ENCODE data around the gene NRG3. TPM values are rescaled to one million over a fixed set of nuclear protein-coding genes. Genes with fewer than 3 reads are reported as not detected.

Gene NRG3
- total RNA-seq, 2 donors from 2014 or later: 0.41 TPM; not detected in 1

DNA sequence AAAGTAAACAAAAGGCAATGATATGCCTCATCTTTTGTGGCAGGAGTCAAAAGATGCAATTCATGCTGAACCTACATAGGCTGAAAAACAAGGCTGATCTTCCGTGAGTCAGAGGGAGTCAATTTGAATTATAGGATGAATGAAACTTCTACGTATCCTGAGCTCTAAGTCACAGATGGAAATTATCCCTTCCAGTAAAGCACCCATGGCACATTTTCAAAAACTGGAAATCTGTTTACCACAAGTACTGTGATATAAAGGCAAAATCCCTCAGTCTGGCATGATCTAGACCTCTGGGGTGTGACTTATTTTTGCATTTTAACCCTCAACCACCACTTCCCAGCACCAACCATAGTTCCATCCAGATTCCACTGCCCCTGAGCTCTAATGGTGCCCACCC is 69.6 kb downstream of the NRG3 start:
- H3K36me3 ChIP-seq: no peaks in the 10 kb centered on the region
- TF ChIP-seq, protein P1, sequence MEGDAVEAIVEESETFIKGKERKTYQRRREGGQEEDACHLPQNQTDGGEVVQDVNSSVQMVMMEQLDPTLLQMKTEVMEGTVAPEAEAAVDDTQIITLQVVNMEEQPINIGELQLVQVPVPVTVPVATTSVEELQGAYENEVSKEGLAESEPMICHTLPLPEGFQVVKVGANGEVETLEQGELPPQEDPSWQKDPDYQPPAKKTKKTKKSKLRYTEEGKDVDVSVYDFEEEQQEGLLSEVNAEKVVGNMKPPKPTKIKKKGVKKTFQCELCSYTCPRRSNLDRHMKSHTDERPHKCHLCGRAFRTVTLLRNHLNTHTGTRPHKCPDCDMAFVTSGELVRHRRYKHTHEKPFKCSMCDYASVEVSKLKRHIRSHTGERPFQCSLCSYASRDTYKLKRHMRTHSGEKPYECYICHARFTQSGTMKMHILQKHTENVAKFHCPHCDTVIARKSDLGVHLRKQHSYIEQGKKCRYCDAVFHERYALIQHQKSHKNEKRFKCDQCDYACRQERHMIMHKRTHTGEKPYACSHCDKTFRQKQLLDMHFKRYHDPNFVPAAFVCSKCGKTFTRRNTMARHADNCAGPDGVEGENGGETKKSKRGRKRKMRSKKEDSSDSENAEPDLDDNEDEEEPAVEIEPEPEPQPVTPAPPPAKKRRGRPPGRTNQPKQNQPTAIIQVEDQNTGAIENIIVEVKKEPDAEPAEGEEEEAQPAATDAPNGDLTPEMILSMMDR (IDR thresholded peaks at IDR 0.05): no peak
- no peak overlapping the region for H3K4me3 ChIP-seq
- no peak for ATAC-seq (ENCODE audit: insufficient number of reproducible peaks, low FRiP score, low read depth)
- H3K27me3 ChIP-seq (replicated peaks; ENCODE audit: insufficient read depth): no peaks in the 10 kb centered on the region
- H3K4me1 ChIP-seq (ENCODE audit: control insufficient read depth in 1 of 2, low read depth in 2 of 2): no peaks in the 10 kb centered on the region
- no peaks in the 10 kb centered on the region for H3K9me3 ChIP-seq
- DNase-seq (ENCODE audit: low spot score): no peak
- H3K27ac ChIP-seq: no peak overlapping the region

DNA sequence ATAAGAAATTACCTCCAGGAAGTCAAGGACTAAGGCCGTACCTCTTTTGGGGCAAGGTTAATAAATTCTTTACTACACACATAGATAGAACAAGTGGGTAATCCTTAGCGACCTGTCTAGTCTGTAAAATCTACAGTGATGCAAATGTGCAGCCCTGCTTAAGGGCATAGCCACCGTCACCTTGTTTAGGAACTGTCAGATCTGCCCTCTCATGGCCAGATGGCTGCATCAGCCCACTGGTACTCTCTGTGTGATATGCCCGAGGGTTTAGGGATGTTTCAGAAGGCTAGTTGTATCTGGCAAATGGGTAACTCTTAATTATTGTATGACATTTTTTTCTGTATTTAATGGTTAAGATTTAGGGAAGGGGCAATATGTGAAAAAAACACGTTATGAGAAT is 74.3 kb downstream of the NRG3 start:
- no peaks in the 10 kb centered on the region for H3K27me3 ChIP-seq (replicated peaks; ENCODE audit: insufficient read depth)
- no peak overlapping the region for H3K27ac ChIP-seq
- no peak for ATAC-seq (ENCODE audit: insufficient number of reproducible peaks, low FRiP score, low read depth)
- no peak overlapping the region for H3K4me3 ChIP-seq
- no peaks in the 10 kb centered on the region for H3K36me3 ChIP-seq
- no peak for DNase-seq (ENCODE audit: low spot score)
- TF ChIP-seq, protein P1 (IDR thresholded peaks at IDR 0.05): no peak
- no peaks in the 10 kb centered on the region for H3K9me3 ChIP-seq
- no peaks in the 10 kb centered on the region for H3K4me1 ChIP-seq (ENCODE audit: control insufficient read depth in 1 of 2, low read depth in 2 of 2)

DNA sequence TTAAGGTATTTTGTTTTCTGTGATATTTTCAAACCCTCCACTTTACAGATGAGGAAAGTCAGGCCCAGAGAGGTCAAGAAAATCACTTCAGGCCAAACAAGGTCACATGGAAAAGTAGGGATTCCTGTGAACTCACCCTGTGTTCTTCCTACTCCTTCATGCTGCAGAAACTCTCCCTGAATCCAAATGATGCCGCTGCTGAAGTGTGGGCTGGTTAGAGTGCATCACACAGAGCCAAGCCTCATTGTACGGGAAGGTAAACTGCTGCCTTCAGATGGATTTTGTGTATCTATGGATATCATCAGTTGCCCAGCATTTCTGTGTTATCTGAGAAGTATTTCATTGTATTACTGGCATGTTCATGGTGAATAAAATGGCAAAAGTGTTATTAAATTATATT is 75.4 kb downstream of the NRG3 start:
- TF ChIP-seq, protein P1 (IDR thresholded peaks at IDR 0.05): no peak
- DNase-seq (ENCODE audit: low spot score): no peak
- no peak for ATAC-seq (ENCODE audit: insufficient number of reproducible peaks, low FRiP score, low read depth)
- Histone ChIP-seq H3K4me3 (no peak overlapping the region), H3K9me3 (no peaks in the 10 kb centered on the region), H3K27ac (no peak overlapping the region), H3K27me3 (replicated peaks; ENCODE audit: insufficient read depth) (no peaks in the 10 kb centered on the region), H3K4me1 (ENCODE audit: control insufficient read depth in 1 of 2, low read depth in 2 of 2) (no peaks in the 10 kb centered on the region), H3K36me3 (no peaks in the 10 kb centered on the region)

DNA sequence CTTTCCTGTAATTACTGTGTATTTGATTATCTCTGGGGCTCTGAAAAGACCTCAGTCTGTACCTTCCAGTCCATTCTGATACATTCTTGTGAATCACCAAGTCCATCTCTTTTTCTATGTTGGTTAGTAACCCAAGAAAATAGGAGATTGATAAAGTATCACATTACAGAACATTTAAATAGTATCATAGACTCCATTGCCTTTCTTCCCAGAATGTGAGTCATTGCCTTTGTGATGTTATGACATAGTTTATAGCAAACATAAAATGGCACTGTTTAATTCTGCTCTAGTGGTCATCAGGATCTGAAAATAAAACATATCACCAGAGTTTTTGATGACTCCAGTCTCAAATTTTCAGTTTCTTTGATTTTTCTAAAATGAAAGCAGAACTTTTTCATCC is 78.4 kb downstream of the NRG3 start:
- no peak for ATAC-seq (ENCODE audit: insufficient number of reproducible peaks, low FRiP score, low read depth)

DNA sequence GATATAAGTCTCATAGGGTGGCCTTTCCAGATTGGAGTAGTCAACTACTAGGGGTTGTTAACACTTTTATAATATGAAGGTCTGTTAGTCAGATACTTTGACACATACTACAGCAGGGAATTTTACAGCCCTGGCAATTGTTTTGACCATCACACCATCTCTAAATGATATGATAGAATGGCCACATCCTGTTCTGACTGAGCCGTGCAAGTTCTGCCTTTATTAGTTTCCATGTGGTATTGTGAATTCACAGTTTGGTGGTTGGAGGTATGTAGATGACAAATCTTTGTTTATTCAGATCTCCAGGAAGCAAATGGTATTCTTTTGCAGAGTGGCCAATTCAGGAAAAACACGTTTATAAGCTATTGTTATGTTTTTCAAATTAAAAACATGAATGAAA is 83.0 kb downstream of the NRG3 start:
- Histone ChIP-seq H3K27ac (no peak overlapping the region), H3K9me3 (no peaks in the 10 kb centered on the region), H3K27me3 (replicated peaks; ENCODE audit: insufficient read depth) (no peaks in the 10 kb centered on the region), H3K4me3 (no peak overlapping the region), H3K36me3 (no peaks in the 10 kb centered on the region), H3K4me1 (ENCODE audit: control insufficient read depth in 1 of 2, low read depth in 2 of 2) (no peaks in the 10 kb centered on the region)
- ATAC-seq (ENCODE audit: insufficient number of reproducible peaks, low FRiP score, low read depth) (no peak), DNase-seq (ENCODE audit: low spot score) (no peak)
- TF ChIP-seq, protein P1 (IDR thresholded peaks at IDR 0.05): no peak

More for the DNA sequence above, 78.4 kb downstream of the NRG3 start:
- H3K9me3 ChIP-seq: no peaks in the 10 kb centered on the region
- DNase-seq (ENCODE audit: low spot score): no peak
- no peak overlapping the region for H3K4me3 ChIP-seq
- no peaks in the 10 kb centered on the region for H3K27me3 ChIP-seq (replicated peaks; ENCODE audit: insufficient read depth)
- no peaks in the 10 kb centered on the region for H3K4me1 ChIP-seq (ENCODE audit: control insufficient read depth in 1 of 2, low read depth in 2 of 2)
- H3K36me3 ChIP-seq: no peaks in the 10 kb centered on the region
- H3K27ac ChIP-seq: no peak overlapping the region
- TF ChIP-seq, protein P1 (IDR thresholded peaks at IDR 0.05): no peak

All from thoracic aorta (tissue), 2 donors.